Measurements from ENCODE around the gene LRRC30.

LRRC30 gene

DNA sequence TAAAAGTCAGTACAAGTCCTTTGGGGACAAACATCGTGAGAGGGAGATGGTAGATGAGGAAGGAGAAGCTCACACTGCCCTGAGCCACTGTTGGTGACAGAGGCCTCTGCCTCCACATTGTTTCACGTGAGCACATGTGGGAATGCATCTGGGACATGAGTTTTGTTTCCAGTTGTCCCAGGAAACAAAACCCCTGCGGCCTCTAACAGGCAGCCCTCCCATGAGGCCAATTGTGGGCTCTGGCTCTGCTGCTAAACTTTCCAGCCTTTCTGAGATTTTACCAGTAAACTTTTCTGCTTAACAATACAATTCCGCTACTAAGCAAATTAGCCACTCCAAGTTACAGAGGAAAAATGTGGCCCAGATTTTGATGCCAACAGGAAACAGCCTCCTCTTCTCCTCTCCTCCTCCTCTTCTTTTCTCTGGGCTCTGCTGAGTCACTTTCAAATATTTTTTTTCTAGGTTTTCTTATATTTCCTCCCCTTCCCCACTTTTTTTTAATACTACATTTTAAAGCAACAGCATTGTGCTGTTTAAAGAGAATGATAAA, 23.4 kb upstream of the LRRC30 start:
- Mint-ChIP-seq H3K4me1 (no peaks in the 10 kb centered on the region), H3K4me3 (no peak overlapping the region), H3K36me3 (ENCODE audit: insufficient read depth) (no peaks in the 10 kb centered on the region), H3K9me3 (no peaks in the 10 kb centered on the region), H3K27me3 (no peaks in the 10 kb centered on the region), H3K27ac (ENCODE audit: low read depth) (no peak overlapping the region)
- DNase-seq (ENCODE audit: low spot score in 2 of 2) (no peak), ATAC-seq (replicated peaks; ENCODE audit: extremely low read depth, poor library complexity, severe bottlenecking) (no peak)

DNA sequence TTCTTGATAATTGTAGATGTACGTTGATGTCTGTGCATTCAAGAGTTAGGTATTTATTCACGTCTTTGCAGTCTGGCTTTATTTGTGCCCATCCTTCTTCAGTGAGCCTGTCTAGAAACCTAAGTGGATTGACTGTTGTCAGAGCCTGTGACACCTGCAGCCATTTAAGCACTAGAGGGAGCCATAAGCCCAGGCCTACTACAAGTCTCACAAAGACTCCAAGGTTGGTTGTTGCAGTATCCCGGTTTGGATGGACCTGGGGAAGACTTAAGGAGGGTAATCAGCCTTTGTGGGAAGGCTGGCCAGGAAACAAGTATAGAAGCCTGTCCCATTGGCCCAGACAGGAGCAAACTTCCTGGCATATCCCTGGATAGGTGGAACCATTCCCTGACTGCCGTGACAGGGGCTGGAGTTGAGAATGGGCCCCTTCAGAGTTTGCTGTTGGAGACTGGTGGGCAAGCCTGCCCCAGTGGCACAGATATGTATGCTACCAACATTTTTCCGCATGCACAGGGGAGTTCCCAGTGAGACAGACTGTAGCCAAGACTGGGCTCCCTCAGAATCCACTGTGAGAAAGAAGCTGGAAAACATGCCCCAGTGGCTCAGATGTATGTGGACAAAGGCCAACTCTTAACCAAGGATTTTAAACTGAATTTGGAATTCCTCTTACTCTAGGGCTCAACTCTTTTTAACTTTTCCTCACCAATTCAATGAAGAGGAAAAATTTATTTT, 9.3 kb upstream of the LRRC30 start:
- Mint-ChIP-seq H3K27ac (ENCODE audit: low read depth) (no peak overlapping the region), H3K4me3 (no peak overlapping the region), H3K9me3 (no peaks in the 10 kb centered on the region), H3K27me3 (no peaks in the 10 kb centered on the region), H3K4me1 (no peaks in the 10 kb centered on the region), H3K36me3 (ENCODE audit: insufficient read depth) (no peaks in the 10 kb centered on the region)
- ATAC-seq (replicated peaks; ENCODE audit: extremely low read depth, poor library complexity, severe bottlenecking) (no peak), DNase-seq (ENCODE audit: low spot score in 2 of 2) (no peak)

DNA sequence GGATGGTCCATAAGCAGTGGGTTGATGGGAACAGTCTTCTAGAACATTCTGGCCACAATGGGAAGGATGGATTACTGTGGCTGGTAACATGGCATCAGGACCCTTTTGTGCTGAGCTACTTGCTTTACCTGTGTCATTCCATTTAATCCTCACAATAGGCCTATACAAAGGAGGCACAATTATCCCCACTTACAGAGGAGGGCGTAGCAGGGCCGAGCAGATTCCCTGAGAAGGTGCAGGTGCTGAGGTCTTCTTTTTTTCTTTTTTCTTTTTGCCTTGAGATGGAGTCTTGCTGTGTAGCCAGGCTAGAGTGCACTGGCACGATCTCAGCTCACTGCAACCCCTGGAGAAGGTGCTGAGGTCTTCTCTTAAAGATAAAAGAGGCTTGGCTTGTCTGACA, 6.7 kb upstream of the LRRC30 start:
- Mint-ChIP-seq H3K36me3 (ENCODE audit: insufficient read depth) (no peaks in the 10 kb centered on the region), H3K9me3 (no peaks in the 10 kb centered on the region)

DNA sequence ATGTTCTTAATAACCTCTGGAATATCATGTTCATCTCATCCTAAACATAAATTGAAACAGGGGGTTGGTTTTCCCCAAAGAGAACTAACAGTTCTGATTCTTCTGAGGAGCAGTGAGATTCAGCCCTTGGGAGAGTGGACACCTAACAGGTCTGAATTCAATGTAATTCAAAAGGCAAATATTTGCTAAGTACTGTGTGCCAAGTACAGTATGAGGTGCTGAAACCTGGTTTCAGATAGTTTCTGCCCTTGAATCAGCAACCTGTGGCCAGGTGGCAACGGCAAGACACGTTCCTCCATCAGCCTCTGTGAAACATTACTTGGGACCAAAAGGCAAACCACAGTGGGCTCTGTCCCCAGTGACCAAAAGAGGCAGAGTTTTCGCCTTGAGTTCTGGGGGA, 1.3 kb downstream of the LRRC30 start:
- ATAC-seq (replicated peaks; ENCODE audit: extremely low read depth, poor library complexity, severe bottlenecking) (no peak), DNase-seq (ENCODE audit: low spot score in 2 of 2) (no peak)
- H3K4me3 Mint-ChIP-seq, result no peak overlapping the region

More for the DNA sequence above, 6.7 kb upstream of the LRRC30 start:
- DNase-seq (ENCODE audit: low spot score in 2 of 2) (no peak), ATAC-seq (replicated peaks; ENCODE audit: extremely low read depth, poor library complexity, severe bottlenecking) (no peak)
- Mint-ChIP-seq H3K4me1 (no peaks in the 10 kb centered on the region), H3K27me3 (no peaks in the 10 kb centered on the region), H3K4me3 (no peak overlapping the region), H3K27ac (ENCODE audit: low read depth) (no peak overlapping the region)

DNA sequence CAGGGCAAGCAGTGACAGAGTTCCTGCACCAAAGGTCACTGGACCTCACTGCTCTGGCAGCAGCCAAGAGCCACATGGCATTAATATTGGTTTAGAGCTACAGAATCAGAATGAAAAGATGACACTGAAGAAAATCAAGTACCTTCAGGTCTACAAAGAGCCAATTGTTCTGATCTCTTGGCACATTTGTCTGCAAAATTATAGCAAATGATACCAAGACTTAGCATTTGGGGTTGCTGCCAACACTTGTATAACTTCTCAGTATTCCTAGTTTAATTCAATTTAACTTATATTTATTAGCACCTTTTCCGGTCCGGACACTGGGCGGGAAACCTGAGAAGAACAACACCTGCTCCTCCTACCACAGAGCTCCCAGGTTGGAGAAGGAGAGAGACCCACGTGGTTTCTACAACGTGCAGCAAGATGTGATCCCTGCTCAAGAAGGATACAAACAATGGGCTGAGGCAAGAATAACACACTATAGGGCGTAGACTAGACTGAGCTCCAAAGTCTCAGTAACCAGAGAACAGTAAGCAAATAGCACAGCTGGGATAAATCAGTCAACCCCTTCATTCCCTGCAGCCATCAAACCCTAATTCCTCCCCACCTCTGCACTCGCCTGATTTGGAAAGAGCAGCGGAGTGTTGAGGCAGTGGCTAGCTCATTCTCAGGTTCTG, 2.4 kb downstream of the LRRC30 start:
- no peaks in the 10 kb centered on the region for H3K9me3 Mint-ChIP-seq
- no peaks in the 10 kb centered on the region for H3K4me1 Mint-ChIP-seq
- DNase-seq (ENCODE audit: low spot score in 2 of 2) (no peak), ATAC-seq (replicated peaks; ENCODE audit: extremely low read depth, poor library complexity, severe bottlenecking) (no peak)
- H3K4me3 Mint-ChIP-seq, result no peak overlapping the region
- H3K27ac Mint-ChIP-seq (ENCODE audit: low read depth), result no peak overlapping the region
- no peaks in the 10 kb centered on the region for H3K27me3 Mint-ChIP-seq
- H3K36me3 Mint-ChIP-seq (ENCODE audit: insufficient read depth), result no peaks in the 10 kb centered on the region

More for the DNA sequence above, 1.3 kb downstream of the LRRC30 start:
- H3K27ac Mint-ChIP-seq (ENCODE audit: low read depth), result no peak overlapping the region
- no peaks in the 10 kb centered on the region for H3K27me3 Mint-ChIP-seq
- H3K36me3 Mint-ChIP-seq (ENCODE audit: insufficient read depth), result no peaks in the 10 kb centered on the region
- H3K4me1 Mint-ChIP-seq, result no peaks in the 10 kb centered on the region
- H3K9me3 Mint-ChIP-seq, result no peaks in the 10 kb centered on the region

- Mint-ChIP-seq H3K4me3 (no peak overlapping the region), H3K36me3 (ENCODE audit: insufficient read depth) (no peaks in the 10 kb centered on the region), H3K27me3 (no peaks in the 10 kb centered on the region), H3K27ac (ENCODE audit: low read depth) (no peak overlapping the region), H3K9me3 (no peaks in the 10 kb centered on the region), H3K4me1 (no peaks in the 10 kb centered on the region)
- ATAC-seq (replicated peaks; ENCODE audit: extremely low read depth, poor library complexity, severe bottlenecking) (no peak), DNase-seq (ENCODE audit: low spot score in 2 of 2) (no peak)
Measured at GRCh38 chr18:7234091-7234490, 3.2 kb downstream of the LRRC30 start.

DNA sequence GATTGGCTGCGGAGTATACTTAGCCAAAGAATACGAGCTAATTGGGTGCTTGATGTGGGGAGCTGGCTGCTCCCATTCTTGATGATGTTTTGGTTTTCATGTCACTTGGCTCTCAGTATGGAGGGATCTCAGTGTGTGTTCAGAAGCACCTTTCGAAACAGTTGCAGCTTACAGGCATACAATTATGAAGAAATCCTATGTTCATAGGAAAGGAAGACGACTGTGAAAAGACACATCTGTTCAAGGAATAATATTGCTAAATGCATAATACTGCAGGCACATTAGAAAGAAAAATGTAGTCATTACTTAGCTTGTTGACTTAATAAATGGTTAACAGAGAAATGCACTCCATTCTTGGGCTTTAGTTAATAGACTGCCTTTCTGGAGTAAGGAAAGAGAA, 4.1 kb downstream of the LRRC30 start:
- no peaks in the 10 kb centered on the region for H3K36me3 Mint-ChIP-seq (ENCODE audit: insufficient read depth)
- ATAC-seq (replicated peaks; ENCODE audit: extremely low read depth, poor library complexity, severe bottlenecking), result no peak

GRCh38 chr18:7236072-7236471, 5.2 kb downstream of the LRRC30 start:
- Mint-ChIP-seq H3K4me3 (no peak overlapping the region), H3K36me3 (ENCODE audit: insufficient read depth) (no peaks in the 10 kb centered on the region), H3K9me3 (peaks cover 5% of the 10 kb centered on the region), H3K27ac (ENCODE audit: low read depth) (no peak overlapping the region), H3K4me1 (no peaks in the 10 kb centered on the region), H3K27me3 (no peaks in the 10 kb centered on the region)
- ATAC-seq (replicated peaks; ENCODE audit: extremely low read depth, poor library complexity, severe bottlenecking), result no peak
- no peak for DNase-seq (ENCODE audit: low spot score in 2 of 2)

More for the DNA sequence above, 4.1 kb downstream of the LRRC30 start:
- H3K9me3 Mint-ChIP-seq, result no peaks in the 10 kb centered on the region
- no peaks in the 10 kb centered on the region for H3K4me1 Mint-ChIP-seq
- H3K4me3 Mint-ChIP-seq, result no peak overlapping the region
- no peaks in the 10 kb centered on the region for H3K27me3 Mint-ChIP-seq
- no peak for DNase-seq (ENCODE audit: low spot score in 2 of 2)
- no peak overlapping the region for H3K27ac Mint-ChIP-seq (ENCODE audit: low read depth)

- peaks cover 6% of the 10 kb centered on the region for H3K9me3 Mint-ChIP-seq
- H3K4me1 Mint-ChIP-seq, result no peaks in the 10 kb centered on the region
- H3K36me3 Mint-ChIP-seq (ENCODE audit: insufficient read depth), result no peaks in the 10 kb centered on the region
- no peak overlapping the region for H3K27ac Mint-ChIP-seq (ENCODE audit: low read depth)
- H3K4me3 Mint-ChIP-seq, result no peak overlapping the region
- ATAC-seq (replicated peaks; ENCODE audit: extremely low read depth, poor library complexity, severe bottlenecking), result no peak
- no peak for DNase-seq (ENCODE audit: low spot score in 2 of 2)
- no peaks in the 10 kb centered on the region for H3K27me3 Mint-ChIP-seq
Measured at GRCh38 chr18:7236933-7237332, 6.0 kb downstream of the LRRC30 start.

- no peak for ATAC-seq (replicated peaks; ENCODE audit: extremely low read depth, poor library complexity, severe bottlenecking)
- H3K36me3 Mint-ChIP-seq (ENCODE audit: insufficient read depth), result no peaks in the 10 kb centered on the region
Measured at GRCh38 chr18:7237673-7238272, 6.9 kb downstream of the LRRC30 start.

DNA sequence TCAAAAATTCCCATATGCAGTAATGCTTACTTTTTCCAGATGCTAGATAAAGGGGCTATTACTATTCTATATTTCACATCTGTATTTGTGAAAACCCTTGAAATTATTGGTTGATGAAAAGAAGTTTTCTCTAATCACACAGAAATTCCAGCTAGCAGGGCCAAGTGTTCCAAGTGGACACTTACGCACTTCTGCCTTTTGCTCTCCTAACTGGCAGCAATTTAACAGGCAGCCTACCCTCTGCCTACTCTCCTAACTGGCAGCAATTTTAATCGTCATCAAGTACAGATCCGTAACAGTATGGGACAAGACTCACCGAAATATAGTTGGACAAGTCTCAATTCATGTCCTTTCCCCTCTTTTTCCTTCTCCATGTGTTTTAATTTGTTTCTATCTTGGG, 12.0 kb downstream of the LRRC30 start:
- no peak for DNase-seq (ENCODE audit: low spot score in 2 of 2)
- no peak for ATAC-seq (replicated peaks; ENCODE audit: extremely low read depth, poor library complexity, severe bottlenecking)
- Mint-ChIP-seq H3K4me1 (no peaks in the 10 kb centered on the region), H3K27ac (ENCODE audit: low read depth) (no peak overlapping the region), H3K9me3 (peaks cover 12% of the 10 kb centered on the region), H3K4me3 (no peak overlapping the region), H3K27me3 (no peaks in the 10 kb centered on the region), H3K36me3 (ENCODE audit: insufficient read depth) (no peaks in the 10 kb centered on the region)

More at GRCh38 chr18:7237673-7238272, 6.9 kb downstream of the LRRC30 start:
- Mint-ChIP-seq H3K4me3 (no peak overlapping the region), H3K27ac (ENCODE audit: low read depth) (no peak overlapping the region), H3K27me3 (no peaks in the 10 kb centered on the region), H3K9me3 (peaks cover 6% of the 10 kb centered on the region), H3K4me1 (no peaks in the 10 kb centered on the region)
- DNase-seq (ENCODE audit: low spot score in 2 of 2), result no peak

- no peaks in the 10 kb centered on the region for H3K36me3 Mint-ChIP-seq (ENCODE audit: insufficient read depth)
- no peaks in the 10 kb centered on the region for H3K27me3 Mint-ChIP-seq
- H3K9me3 Mint-ChIP-seq, result peaks cover 16% of the 10 kb centered on the region
- ATAC-seq (replicated peaks; ENCODE audit: extremely low read depth, poor library complexity, severe bottlenecking) (no peak), DNase-seq (ENCODE audit: low spot score in 2 of 2) (no peak)
- no peak overlapping the region for H3K4me3 Mint-ChIP-seq
- H3K4me1 Mint-ChIP-seq, result no peaks in the 10 kb centered on the region
- no peak overlapping the region for H3K27ac Mint-ChIP-seq (ENCODE audit: low read depth)
Measured at GRCh38 chr18:7248877-7249276, 18.0 kb downstream of the LRRC30 start.

GRCh38 chr18:7254163-7254562, 23.3 kb downstream of the LRRC30 start:
- H3K4me3 Mint-ChIP-seq, result no peak overlapping the region
- peaks cover 6% of the 10 kb centered on the region for H3K9me3 Mint-ChIP-seq
- H3K36me3 Mint-ChIP-seq (ENCODE audit: insufficient read depth), result no peaks in the 10 kb centered on the region
- DNase-seq (ENCODE audit: low spot score in 2 of 2) (no peak), ATAC-seq (replicated peaks; ENCODE audit: extremely low read depth, poor library complexity, severe bottlenecking) (no peak)
- no peaks in the 10 kb centered on the region for H3K4me1 Mint-ChIP-seq
- no peaks in the 10 kb centered on the region for H3K27me3 Mint-ChIP-seq
- H3K27ac Mint-ChIP-seq (ENCODE audit: low read depth), result no peak overlapping the region
